ENCODE results near the gene THTPA. TPM values are rescaled to one million over a fixed set of nuclear protein-coding genes. Genes with fewer than 3 reads are reported as not detected.
"Not testable (repeated sequence)": the region's sequence is repeated elsewhere in the genome, so short reads cannot be mapped to it uniquely, and the experiment has no call there.

The THTPA gene
- total RNA-seq, 2 donors from 2014 or later, result 13.0 to 17.0 TPM

- H3K36me3 Mint-ChIP-seq (ENCODE audit: low read depth), result peaks cover 16% of the 10 kb centered on the region
- Histone ChIP-seq H3K4me1 (ENCODE audit: control insufficient read depth, insufficient read depth, low read length) (peaks cover 12% of the 10 kb centered on the region), H3K4me3 (ENCODE audit: low read length) (no peak overlapping the region), H3K27ac (ENCODE audit: low read depth, low read length) (no peak overlapping the region), H3K27me3 (ENCODE audit: control insufficient read depth, insufficient read depth, low read length, poor library complexity, severe bottlenecking) (no peaks in the 10 kb centered on the region), H3K9ac (ENCODE audit: extremely low read depth, low read length, poor library complexity, severe bottlenecking) (no peak overlapping the region), H3K9me3 (ENCODE audit: control insufficient read depth, low read length) (no peaks in the 10 kb centered on the region), H3K36me3 (ENCODE audit: control insufficient read depth, insufficient read depth, low read length) (peaks cover 3% of the 10 kb centered on the region)
- H3K4me1 Mint-ChIP-seq, result peaks cover 28% of the 10 kb centered on the region
- H3K4me3 Mint-ChIP-seq, result no peak overlapping the region
- H3K9me3 Mint-ChIP-seq, result no peaks in the 10 kb centered on the region
- DNase-seq, result no peak
- no peaks in the 10 kb centered on the region for H3K27me3 Mint-ChIP-seq (ENCODE audit: insufficient read depth)
- no peak overlapping the region for H3K27ac Mint-ChIP-seq
- no peak for TF ChIP-seq CTCF (conservative IDR thresholded peaks at IDR 0.05)
- 93 to 96% methylated on average over 4 of the region's 4 CpGs for WGBS, 2 experiments (ENCODE audit: insufficient coverage in 1 of 2, insufficient read length in 1 of 2)
These were observed 20.1 kb upstream of the THTPA start for GRCh38 chr14:23535943-23536342.

- H3K9ac ChIP-seq (ENCODE audit: extremely low read depth, low read length, poor library complexity, severe bottlenecking), result no peak overlapping the region
- no peaks in the 10 kb centered on the region for H3K27me3 ChIP-seq (ENCODE audit: control insufficient read depth, insufficient read depth, low read length, poor library complexity, severe bottlenecking)
- H3K27ac ChIP-seq (ENCODE audit: low read depth, low read length), result no peak overlapping the region
- no peaks in the 10 kb centered on the region for H3K9me3 ChIP-seq (ENCODE audit: control insufficient read depth, low read length)
- H3K4me3 ChIP-seq (ENCODE audit: low read length), result no peak overlapping the region
- peaks cover 3% of the 10 kb centered on the region for H3K36me3 ChIP-seq (ENCODE audit: control insufficient read depth, insufficient read depth, low read length)
- Mint-ChIP-seq H3K27me3 (ENCODE audit: insufficient read depth) (no peaks in the 10 kb centered on the region), H3K4me3 (no peak overlapping the region), H3K9me3 (no peaks in the 10 kb centered on the region), H3K36me3 (ENCODE audit: low read depth) (peaks cover 16% of the 10 kb centered on the region), H3K4me1 (peaks cover 28% of the 10 kb centered on the region), H3K27ac (no peak overlapping the region)
- peaks cover 12% of the 10 kb centered on the region for H3K4me1 ChIP-seq (ENCODE audit: control insufficient read depth, insufficient read depth, low read length)
- TF ChIP-seq CTCF (conservative IDR thresholded peaks at IDR 0.05), result no peak
- DNase-seq, result no peak
- WGBS, 2 experiments (ENCODE audit: insufficient coverage in 1 of 2, insufficient read length in 1 of 2), result 97% methylated on average over 1 of the region's 2 CpGs; no CpG with 5 or more reads in 1 of the 2 experiments
These were observed 19.6 kb upstream of the THTPA start for GRCh38 chr14:23536494-23536893.

- Mint-ChIP-seq H3K4me3 (peak overlapping the region; percentile 57), H3K27ac (peak overlapping the region; percentile 90), H3K4me1 (peaks cover 28% of the 10 kb centered on the region), H3K36me3 (ENCODE audit: low read depth) (peaks cover 16% of the 10 kb centered on the region)
- H3K9me3 ChIP-seq (ENCODE audit: control insufficient read depth, low read length); H3K36me3 ChIP-seq (ENCODE audit: control insufficient read depth, insufficient read depth, low read length); H3K9ac ChIP-seq (ENCODE audit: extremely low read depth, low read length, poor library complexity, severe bottlenecking); H3K27ac ChIP-seq (ENCODE audit: low read depth, low read length); DNase-seq; H3K9me3 Mint-ChIP-seq; H3K27me3 Mint-ChIP-seq (ENCODE audit: insufficient read depth); H3K27me3 ChIP-seq (ENCODE audit: control insufficient read depth, insufficient read depth, low read length, poor library complexity, severe bottlenecking); H3K4me3 ChIP-seq (ENCODE audit: low read length): not testable (repeated sequence)
- WGBS, 2 experiments (ENCODE audit: insufficient coverage in 1 of 2, insufficient read length in 1 of 2), result 90 to 93% methylated on average over 3 to 6 of the region's 6 CpGs
- peaks cover 12% of the 10 kb centered on the region for H3K4me1 ChIP-seq (ENCODE audit: control insufficient read depth, insufficient read depth, low read length)
These were observed 19.2 kb upstream of the THTPA start for GRCh38 chr14:23536906-23537305.

Data from endodermal cell (in vitro differentiated cells).